Tibial artery (tissue), 4 donors: ENCODE measurements around the gene CLUH.

Source experiments
- DNase-seq, 2 donors: peaks; one replicate each; pipeline ENCODE4 v3.0.0-alpha.2; 2019
- H3K27ac ChIP-seq, 2 donors: fragments of 200-600 bp; sonication (generic) in 1 of 2; 1 replicate in 1 of 2; 2 replicates in 1 of 2; pipeline ENCODE4 v1.5.1; 2018 to 2019; ENCODE audit warnings: mild to moderate bottlenecking in 1 of 2
- H3K27me3 ChIP-seq, 2 donors: fragments of 200-600 bp; sonication (generic) in 1 of 2; one replicate each; pipeline versions ENCODE4 v1.5.1 to v1.6.0; 2016 to 2019
- H3K36me3 ChIP-seq, 3 donors: fragments of 200-600 bp; sonication (generic) in 2 of 3; one replicate each; pipeline ENCODE4 v1.5.1; 2016 to 2019; ENCODE audit warnings: mild to moderate bottlenecking in 2 of 3
- H3K4me1 ChIP-seq, 4 donors: fragments of 200-600 bp; sonication (generic) in 2 of 4; 1 replicate in 3 of 4; 2 replicates in 1 of 4; pipeline ENCODE4 v1.5.1; 2016 to 2019
- H3K4me3 ChIP-seq, 2 donors: fragments of 200-600 bp; sonication (generic) in 1 of 2; 1 replicate in 1 of 2; 2 replicates in 1 of 2; pipeline ENCODE4 v1.5.1; 2018 to 2019; ENCODE audit warnings: mild to moderate bottlenecking in 2 of 2
- H3K9me3 ChIP-seq, 3 donors: fragments of 200-600 bp; sonication (generic) in 1 of 3; one replicate each; pipeline ENCODE4 v1.5.1; 2016 to 2019
- CTCF ChIP-seq, 2 experiments: fragments of 200-600 bp in 1 of 2; fragments of 450-650 bp in 1 of 2; IDR thresholded peaks; one replicate each; pipeline ENCODE4 v1.5.1; 2017 to 2019; ENCODE audit warnings: antibody characterized with exemption in 2 of 2, mild to moderate bottlenecking in 1 of 2, moderate library complexity in 1 of 2
- intact Hi-C: fragments of 100-400 bp; cut with DNase I; formaldehyde crosslinking; loops from one replicate; pipeline ENCODE4 v1.15.0; 2023; ENCODE audit warnings: low total_unique reads

The CLUH gene

GRCh38 chr17:2723997-2724783 lies 12.6 kb upstream of the CLUH start:
- peaks cover 0 to 18% (median 14%) of the 10 kb centered on the region in 4 donors for H3K4me1 ChIP-seq
- intact Hi-C loops: no loop called here
- H3K27me3 ChIP-seq: peaks cover 0 to 70% of the 10 kb centered on the region in 2 donors
- no peak for DNase-seq
- no peak for TF ChIP-seq CTCF (IDR thresholded peaks at IDR 0.05)
- H3K9me3 ChIP-seq: no peaks in the 10 kb centered on the region
- no peaks in the 10 kb centered on the region for H3K36me3 ChIP-seq
- H3K27ac ChIP-seq: no peak overlapping the region
- peak overlapping the region; percentile 16 to 43 for H3K4me3 ChIP-seq

GRCh38 chr17:2723505-2723996 lies 12.0 kb upstream of the CLUH start:
- H3K4me1 ChIP-seq: peaks cover 0 to 18% (median 14%) of the 10 kb centered on the region in 4 donors
- peak overlapping the region; percentile 16 to 43 for H3K4me3 ChIP-seq
- no peak for DNase-seq
- intact Hi-C loops: no loop called here
- TF ChIP-seq CTCF (IDR thresholded peaks at IDR 0.05): no peak
- no peaks in the 10 kb centered on the region for H3K9me3 ChIP-seq
- peaks cover 0 to 64% of the 10 kb centered on the region in 2 donors for H3K27me3 ChIP-seq
- no peaks in the 10 kb centered on the region for H3K36me3 ChIP-seq
- no peak overlapping the region for H3K27ac ChIP-seq

- H3K4me1 ChIP-seq: peaks cover 0 to 18% (median 14%) of the 10 kb centered on the region in 4 donors
- intact Hi-C loops: no loop called here
- H3K27me3 ChIP-seq: peaks cover 0 to 60% of the 10 kb centered on the region in 2 donors
- no peak for DNase-seq
- no peaks in the 10 kb centered on the region for H3K9me3 ChIP-seq
- H3K27ac ChIP-seq: no peak overlapping the region
- no peak for TF ChIP-seq CTCF (IDR thresholded peaks at IDR 0.05)
- H3K4me3 ChIP-seq: no peak overlapping the region
- no peaks in the 10 kb centered on the region for H3K36me3 ChIP-seq
These were observed 11.0 kb upstream of the CLUH start for GRCh38 chr17:2722611-2723010.

GRCh38 chr17:2721603-2722002 lies 10.0 kb upstream of the CLUH start:
- Histone ChIP-seq H3K4me1 (peaks cover 0 to 18% (median 14%) of the 10 kb centered on the region in 4 donors), H3K36me3 (no peaks in the 10 kb centered on the region), H3K27ac (no peak overlapping the region), H3K4me3 (no peak overlapping the region), H3K27me3 (peaks cover 0 to 51% of the 10 kb centered on the region in 2 donors), H3K9me3 (no peaks in the 10 kb centered on the region)
- no peak for DNase-seq
- TF ChIP-seq CTCF (IDR thresholded peaks at IDR 0.05): no peak
- intact Hi-C loops: no loop called here

GRCh38 chr17:2719861-2720260 lies 8.3 kb upstream of the CLUH start:
- intact Hi-C loops: loop anchor here (10.0 kb wide), 1 partner anchor 945 kb away; the partner anchor contains the start of genes EMC6 and TAX1BP3
- no peak for DNase-seq
- TF ChIP-seq CTCF (IDR thresholded peaks at IDR 0.05): no peak
- H3K27me3 ChIP-seq: peaks cover 0 to 36% of the 10 kb centered on the region in 2 donors
- no peaks in the 10 kb centered on the region for H3K36me3 ChIP-seq
- H3K4me1 ChIP-seq: peaks cover 0 to 14% (median 10%) of the 10 kb centered on the region in 4 donors
- no peaks in the 10 kb centered on the region for H3K9me3 ChIP-seq
- H3K27ac ChIP-seq: no peak overlapping the region
- H3K4me3 ChIP-seq: no peak overlapping the region
